Trophoblast cell (in vitro differentiated cells and primary cell): ENCODE results near the gene KRTAP1-4.

ENCODE experiments used
- DNase-seq, 2 donors: peaks; one replicate each; pipeline ENCODE4 v3.0.0-alpha.2; 2016
- H2AFZ ChIP-seq: 2 replicates; pipeline ENCODE4 v1.6.1; 2013; ENCODE audit warnings: low read length, moderate library complexity, mild to moderate bottlenecking; ENCODE audit not compliant: insufficient read depth, poor library complexity
- H2AK5ac ChIP-seq: 2 replicates; pipeline ENCODE4 v1.6.1; 2013; ENCODE audit warnings: mild to moderate bottlenecking, low read length
- H2BK120ac ChIP-seq: 2 replicates; pipeline ENCODE4 v1.6.1; 2013; ENCODE audit warnings: low read length, mild to moderate bottlenecking, moderate library complexity; ENCODE audit not compliant: insufficient read depth, poor library complexity
- H2BK12ac ChIP-seq: 2 replicates; pipeline ENCODE4 v1.6.1; 2013; ENCODE audit warnings: mild to moderate bottlenecking, low read length, moderate library complexity
- H2BK5ac ChIP-seq: 2 replicates; pipeline ENCODE4 v1.6.1; 2013; ENCODE audit warnings: low read length, low read depth, moderate library complexity, mild to moderate bottlenecking; ENCODE audit not compliant: poor library complexity
- H3K14ac ChIP-seq: 2 replicates; pipeline ENCODE4 v1.6.1; 2013; ENCODE audit warnings: mild to moderate bottlenecking, low read length
- H3K18ac ChIP-seq: 2 replicates; pipeline ENCODE4 v1.6.1; 2013; ENCODE audit warnings: mild to moderate bottlenecking, low read length
- H3K23ac ChIP-seq: 2 replicates; pipeline ENCODE4 v1.6.1; 2013; ENCODE audit warnings: low read length
- H3K27ac ChIP-seq: 2 replicates; pipeline ENCODE4 v1.5.1; 2013; ENCODE audit warnings: low read depth, mild to moderate bottlenecking, inconsistent platforms, low read length, moderate library complexity
- H3K27me3 ChIP-seq: 2 replicates; pipeline ENCODE4 v1.6.1; 2013; ENCODE audit warnings: inconsistent platforms, mild to moderate bottlenecking, low read length, moderate library complexity; ENCODE audit not compliant: insufficient read depth
- H3K36me3 ChIP-seq, 2 experiments: 1 replicate in 1 of 2; 2 replicates in 1 of 2; pipeline ENCODE4 v1.6.1; 2013; ENCODE audit warnings: low read length in 2 of 2, mild to moderate bottlenecking in 2 of 2, moderate library complexity in 1 of 2; ENCODE audit not compliant: insufficient read depth in 2 of 2, control insufficient read depth in 1 of 2
- H3K4ac ChIP-seq: 2 replicates; pipeline ENCODE4 v1.6.1; 2013; ENCODE audit warnings: low read depth, mild to moderate bottlenecking, low read length, moderate library complexity
- H3K4me1 ChIP-seq, 2 experiments: 1 replicate in 1 of 2; 2 replicates in 1 of 2; pipeline ENCODE4 v1.6.1; 2013; ENCODE audit warnings: low read length in 2 of 2, mild to moderate bottlenecking in 2 of 2, moderate library complexity in 1 of 2; ENCODE audit not compliant: insufficient read depth in 2 of 2, control insufficient read depth in 1 of 2
- H3K4me2 ChIP-seq: 2 replicates; pipeline ENCODE4 v1.6.1; 2013; ENCODE audit warnings: inconsistent platforms, mild to moderate bottlenecking, low read length, moderate library complexity
- H3K4me3 ChIP-seq: 2 replicates; pipeline ENCODE4 v1.5.1; 2013; ENCODE audit warnings: mild to moderate bottlenecking, low read depth, low read length, inconsistent platforms
- H3K79me1 ChIP-seq: one replicate; pipeline ENCODE4 v1.6.1; 2013; ENCODE audit warnings: low read length
- H3K79me2 ChIP-seq: 2 replicates; pipeline ENCODE4 v1.6.1; 2013; ENCODE audit warnings: low read length, mild to moderate bottlenecking; ENCODE audit not compliant: control insufficient read depth, insufficient read depth, poor library complexity
- H3K9ac ChIP-seq: 2 replicates; pipeline ENCODE4 v1.6.1; 2013; ENCODE audit warnings: mild to moderate bottlenecking, low read length
- H3K9me3 ChIP-seq: 2 replicates; pipeline ENCODE4 v1.6.1; 2013; ENCODE audit warnings: low read depth, mild to moderate bottlenecking, control low read depth, inconsistent platforms, low read length; ENCODE audit not compliant: insufficient read depth
- H4K12ac ChIP-seq: 2 replicates; pipeline ENCODE4 v1.6.1; 2013; ENCODE audit warnings: low read depth, mild to moderate bottlenecking, low read length, moderate library complexity
- H4K8ac ChIP-seq: 2 replicates; pipeline ENCODE4 v1.6.1; 2013; ENCODE audit warnings: low read depth, mild to moderate bottlenecking, low read length, moderate library complexity
- H4K91ac ChIP-seq: one replicate; pipeline ENCODE4 v1.6.1; 2013; ENCODE audit warnings: low read depth, mild to moderate bottlenecking, low read length, moderate library complexity
- WGBS: extraction: QIAGEN DNeasy Blood & Tissue Kit; methylation state at CpG from one replicate; pipeline ENCODE4 v1.1.7; 2013; ENCODE audit warnings: missing lambda C conversion rate; ENCODE audit not compliant: insufficient read length, insufficient coverage; ENCODE audit errors: extremely low coverage; 5-methylcytosine and 5-hydroxymethylcytosine counted together

KRTAP1-4 gene

DNA sequence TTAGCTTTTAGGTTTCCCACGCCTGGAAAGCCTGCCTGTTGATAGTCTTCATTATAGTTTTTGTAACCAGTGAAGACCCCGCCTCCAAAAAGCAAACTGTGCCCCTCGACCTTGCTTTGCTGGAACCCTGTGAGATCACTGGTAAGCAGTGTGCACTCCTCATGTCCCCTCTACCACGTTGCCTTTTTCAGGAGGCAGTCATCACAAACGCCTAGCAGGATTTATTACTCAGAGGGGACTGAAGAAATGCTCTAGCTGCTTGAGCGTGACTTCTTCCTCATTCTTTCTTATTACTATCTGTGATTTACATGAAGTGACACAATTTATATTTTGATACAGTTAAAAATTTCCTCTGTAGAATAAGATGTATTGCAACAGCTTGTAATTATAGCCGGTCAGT lies 14.5 kb downstream of the KRTAP1-4 start:
- Histone ChIP-seq H2BK120ac (no peak overlapping the region), H3K18ac (no peak overlapping the region), H3K79me1 (no peaks in the 10 kb centered on the region), H3K27me3 (no peaks in the 10 kb centered on the region), H3K27ac (no peak overlapping the region), H4K8ac (no peak overlapping the region), H3K36me3 (no peaks in the 10 kb centered on the region), H3K4me3 (no peak overlapping the region), H3K4ac (no peak overlapping the region), H2BK12ac (no peak overlapping the region), H2AK5ac (no peak overlapping the region), H3K23ac (no peak overlapping the region), H3K4me2 (no peak overlapping the region), H3K14ac (no peak overlapping the region), H4K12ac (no peak overlapping the region), H3K9ac (no peak overlapping the region), H3K9me3 (no peaks in the 10 kb centered on the region), H2AFZ (no peak overlapping the region), H4K91ac (no peak overlapping the region), H2BK5ac (no peak overlapping the region), H3K4me1 (no peaks in the 10 kb centered on the region), H3K79me2 (no peaks in the 10 kb centered on the region)
- WGBS, result no CpG with 5 or more reads among the region's 7 CpGs
- no peak for DNase-seq

DNA sequence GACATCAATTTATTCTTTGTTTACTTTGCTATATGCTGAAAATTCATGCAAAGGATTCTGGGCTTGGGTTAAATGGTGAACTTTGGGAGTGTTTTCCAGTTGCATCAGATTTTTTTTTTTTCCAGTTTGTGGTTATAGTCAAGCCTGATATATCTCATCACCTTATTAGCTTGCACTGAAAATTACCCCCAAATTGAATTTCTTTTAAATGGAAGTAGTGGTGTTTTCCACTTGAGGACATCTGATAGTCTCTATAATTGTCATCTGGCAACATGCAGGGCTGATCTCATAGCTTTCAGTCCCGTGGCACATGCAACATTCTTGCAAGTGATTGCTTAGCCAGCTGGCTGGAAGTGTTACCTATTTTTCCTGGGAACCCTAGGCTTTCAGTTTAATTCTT lies 16.4 kb downstream of the KRTAP1-4 start:
- H4K12ac ChIP-seq, result no peak overlapping the region
- H2BK12ac ChIP-seq, result no peak overlapping the region
- DNase-seq, result no peak
- no peak overlapping the region for H3K9ac ChIP-seq
- H3K36me3 ChIP-seq, result no peaks in the 10 kb centered on the region
- WGBS, result no CpG with 5 or more reads among the region's 1 CpG
- H3K4me3 ChIP-seq, result no peak overlapping the region
- no peak overlapping the region for H3K18ac ChIP-seq
- no peak overlapping the region for H3K14ac ChIP-seq
- no peak overlapping the region for H2AFZ ChIP-seq
- no peaks in the 10 kb centered on the region for H3K27me3 ChIP-seq
- no peak overlapping the region for H4K8ac ChIP-seq
- H3K27ac ChIP-seq, result no peak overlapping the region
- no peak overlapping the region for H3K4me2 ChIP-seq
- no peaks in the 10 kb centered on the region for H3K79me2 ChIP-seq
- no peak overlapping the region for H2AK5ac ChIP-seq
- H3K23ac ChIP-seq, result no peak overlapping the region
- H3K9me3 ChIP-seq, result no peaks in the 10 kb centered on the region
- peaks cover 2% of the 10 kb centered on the region for H3K79me1 ChIP-seq
- peaks cover 4% of the 10 kb centered on the region in 2 experiments for H3K4me1 ChIP-seq
- H2BK5ac ChIP-seq, result no peak overlapping the region
- no peak overlapping the region for H2BK120ac ChIP-seq
- no peak overlapping the region for H3K4ac ChIP-seq
- no peak overlapping the region for H4K91ac ChIP-seq

DNA sequence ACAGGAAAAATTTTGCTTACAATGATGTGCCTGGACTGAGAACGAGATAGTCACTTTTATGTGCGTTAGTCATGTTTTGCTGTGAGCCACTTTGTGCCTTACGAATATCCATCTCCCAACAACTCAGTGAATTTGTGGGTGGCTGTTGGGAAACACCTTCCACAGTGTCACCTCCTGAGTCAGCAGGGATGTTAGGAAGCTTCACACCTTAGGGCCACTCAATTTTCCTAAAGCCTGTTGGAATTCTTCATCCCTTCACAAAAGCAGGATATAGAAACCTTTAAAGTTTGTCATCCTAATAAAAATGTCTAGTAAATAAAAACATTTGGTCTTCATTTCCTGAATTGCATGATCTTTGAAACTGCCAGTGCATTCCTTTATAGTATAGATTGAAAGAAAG lies 16.8 kb downstream of the KRTAP1-4 start:
- Histone ChIP-seq H3K27me3 (no peaks in the 10 kb centered on the region), H2AK5ac (no peak overlapping the region), H3K9me3 (no peaks in the 10 kb centered on the region), H4K91ac (no peak overlapping the region), H4K12ac (no peak overlapping the region), H3K27ac (no peak overlapping the region), H3K4me2 (no peak overlapping the region), H2BK120ac (no peak overlapping the region), H2BK12ac (no peak overlapping the region), H3K4me1 (peaks cover 4% of the 10 kb centered on the region in 2 experiments), H3K36me3 (no peaks in the 10 kb centered on the region), H3K14ac (no peak overlapping the region), H3K79me1 (peaks cover 2% of the 10 kb centered on the region), H3K18ac (no peak overlapping the region), H2BK5ac (no peak overlapping the region), H4K8ac (no peak overlapping the region), H3K79me2 (no peaks in the 10 kb centered on the region), H3K4me3 (no peak overlapping the region), H3K4ac (no peak overlapping the region), H3K23ac (no peak overlapping the region), H2AFZ (no peak overlapping the region), H3K9ac (no peak overlapping the region)
- no CpG with 5 or more reads among the region's 3 CpGs for WGBS
- DNase-seq, result no peak

DNA sequence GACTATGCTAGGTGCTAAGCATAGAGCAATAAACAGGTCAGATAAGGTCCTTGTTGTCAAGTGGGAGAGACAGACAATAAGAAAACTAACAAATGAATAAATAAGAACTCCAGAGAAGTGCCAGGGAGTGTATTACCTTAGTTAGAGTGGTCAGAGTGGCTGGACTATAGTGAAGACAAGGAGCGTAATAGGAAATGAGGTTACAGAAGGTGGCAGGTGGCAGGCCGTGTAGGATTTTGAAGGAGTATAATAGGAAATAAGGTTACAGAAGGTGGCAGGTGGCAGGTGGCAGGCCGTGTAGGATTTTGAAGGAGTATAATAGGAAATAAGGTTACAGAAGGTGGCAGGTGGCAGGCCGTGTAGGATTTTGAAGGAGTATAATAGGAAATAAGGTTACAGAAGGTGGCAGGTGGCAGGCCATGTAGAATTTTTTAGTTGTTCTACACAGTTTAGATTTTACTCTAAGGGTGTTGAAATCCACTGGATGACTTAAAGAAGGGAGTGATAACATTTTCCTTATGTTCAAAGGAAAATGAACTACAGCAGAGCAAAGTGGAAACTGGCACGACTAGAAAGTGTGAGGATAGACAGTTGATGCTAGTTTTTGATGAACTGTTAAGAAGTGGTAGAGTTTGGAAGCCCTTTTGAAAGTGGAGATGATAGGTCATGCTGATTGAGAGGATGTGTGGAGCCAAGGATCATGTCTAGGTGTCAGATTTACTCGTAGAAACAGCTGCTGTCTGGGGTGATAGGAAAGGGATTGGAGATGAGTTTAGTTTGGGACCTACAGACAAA lies 17.5 kb downstream of the KRTAP1-4 start:
- no CpG with 5 or more reads among the region's 6 CpGs for WGBS
- no peak for DNase-seq

More for the DNA sequence above, 17.5 kb downstream of the KRTAP1-4 start:
- peaks cover 2% of the 10 kb centered on the region for H3K79me1 ChIP-seq
- no peak overlapping the region for H2AFZ ChIP-seq
- H4K91ac ChIP-seq, result no peak overlapping the region
- no peak overlapping the region for H3K23ac ChIP-seq
- H4K8ac ChIP-seq, result no peak overlapping the region
- no peak overlapping the region for H3K18ac ChIP-seq
- no peaks in the 10 kb centered on the region for H3K79me2 ChIP-seq
- no peaks in the 10 kb centered on the region for H3K36me3 ChIP-seq
- H2AK5ac ChIP-seq, result no peak overlapping the region
- no peaks in the 10 kb centered on the region for H3K27me3 ChIP-seq
- no peak overlapping the region for H3K27ac ChIP-seq
- no peak overlapping the region for H3K4ac ChIP-seq
- H3K9ac ChIP-seq, result no peak overlapping the region
- no peak overlapping the region for H2BK5ac ChIP-seq
- no peak overlapping the region for H4K12ac ChIP-seq
- H3K4me3 ChIP-seq, result no peak overlapping the region
- H3K14ac ChIP-seq, result no peak overlapping the region
- no peak overlapping the region for H3K4me2 ChIP-seq
- H3K4me1 ChIP-seq, result peaks cover 4% of the 10 kb centered on the region in 2 experiments
- no peak overlapping the region for H2BK12ac ChIP-seq
- no peak overlapping the region for H2BK120ac ChIP-seq
- no peaks in the 10 kb centered on the region for H3K9me3 ChIP-seq
